Anterior cingulate cortex (tissue), 58 donors: ENCODE results near the gene MLC1.

Source experiments
- DNase-seq, 58 donors: peaks; one replicate each; lab custom pipeline; 2025; lab: John Stamatoyannopoulos, UW

MLC1 gene

DNA sequence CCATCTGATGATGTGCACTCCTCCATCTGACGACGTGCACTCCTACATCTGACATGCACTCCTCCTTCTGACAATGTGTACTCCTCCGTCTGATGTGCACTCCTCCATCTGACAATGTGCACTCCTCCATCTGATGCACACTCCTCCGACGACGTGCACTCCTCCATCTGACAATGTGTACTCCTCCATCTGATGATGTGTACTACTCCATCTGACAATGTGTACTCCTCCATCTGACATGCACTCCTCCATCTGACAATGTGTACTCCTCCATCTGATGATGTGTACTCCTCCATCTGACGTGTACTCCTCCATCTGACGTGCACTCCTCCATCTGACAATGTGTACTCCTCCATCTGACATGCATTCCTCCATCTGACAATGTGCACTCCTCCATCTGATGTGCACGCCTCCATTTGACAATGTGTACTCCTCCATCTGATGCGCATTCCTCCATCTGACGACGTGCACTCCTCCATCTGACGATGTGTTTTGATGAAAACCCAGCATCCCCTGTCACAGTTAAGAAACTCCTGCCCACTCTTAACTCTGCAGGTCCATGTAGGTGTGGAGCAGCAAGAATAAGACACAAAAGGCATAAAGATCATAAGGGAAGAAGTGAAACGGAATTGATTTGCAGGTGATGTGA, 62.9 kb downstream of the MLC1 start:
- DNase-seq = no peak

DNA sequence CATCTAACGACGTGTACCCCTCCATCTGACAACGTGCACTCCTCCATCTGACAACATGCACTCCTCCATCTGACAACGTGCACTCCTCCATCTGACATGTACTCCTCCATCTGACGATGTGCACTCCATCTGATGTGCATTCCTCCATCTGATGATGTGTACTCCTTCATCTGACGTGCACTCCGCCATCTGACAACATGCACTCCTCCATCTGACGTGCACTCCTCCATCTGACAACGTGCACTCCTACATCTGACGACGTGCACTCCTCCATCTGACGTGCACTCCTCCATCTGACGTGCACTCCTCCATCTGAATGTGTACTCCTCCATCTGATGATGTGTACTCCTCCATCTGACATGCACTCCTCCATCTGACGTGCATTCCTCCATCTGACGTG, 64.6 kb downstream of the MLC1 start:
- no peak for DNase-seq

DNA sequence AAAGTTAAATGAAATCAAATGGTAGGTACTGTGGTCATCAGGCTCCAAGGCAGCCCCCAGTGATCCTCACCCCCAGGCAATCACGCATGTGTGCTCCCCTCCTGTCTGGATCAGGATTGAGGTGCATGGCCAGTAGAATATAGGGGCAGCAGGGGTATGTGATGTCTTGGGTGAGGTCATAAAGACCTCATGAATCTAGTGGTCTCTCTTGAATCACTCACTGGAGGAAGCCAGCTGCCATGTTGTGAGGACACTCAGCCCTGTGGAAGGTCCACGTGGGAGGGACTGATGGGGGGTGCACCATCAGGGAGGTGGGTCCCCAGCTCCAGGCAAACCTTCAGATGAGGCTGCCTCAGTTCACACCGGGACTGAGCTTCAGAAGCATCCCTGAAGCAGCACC, 65.9 kb downstream of the MLC1 start:
- no peak for DNase-seq

- DNase-seq = no peak
Observed at GRCh38 chr22:50018608-50019285, 66.5 kb downstream of the MLC1 start.

GRCh38 chr22:50017701-50018224, 67.5 kb downstream of the MLC1 start:
- DNase-seq = no peak

DNA sequence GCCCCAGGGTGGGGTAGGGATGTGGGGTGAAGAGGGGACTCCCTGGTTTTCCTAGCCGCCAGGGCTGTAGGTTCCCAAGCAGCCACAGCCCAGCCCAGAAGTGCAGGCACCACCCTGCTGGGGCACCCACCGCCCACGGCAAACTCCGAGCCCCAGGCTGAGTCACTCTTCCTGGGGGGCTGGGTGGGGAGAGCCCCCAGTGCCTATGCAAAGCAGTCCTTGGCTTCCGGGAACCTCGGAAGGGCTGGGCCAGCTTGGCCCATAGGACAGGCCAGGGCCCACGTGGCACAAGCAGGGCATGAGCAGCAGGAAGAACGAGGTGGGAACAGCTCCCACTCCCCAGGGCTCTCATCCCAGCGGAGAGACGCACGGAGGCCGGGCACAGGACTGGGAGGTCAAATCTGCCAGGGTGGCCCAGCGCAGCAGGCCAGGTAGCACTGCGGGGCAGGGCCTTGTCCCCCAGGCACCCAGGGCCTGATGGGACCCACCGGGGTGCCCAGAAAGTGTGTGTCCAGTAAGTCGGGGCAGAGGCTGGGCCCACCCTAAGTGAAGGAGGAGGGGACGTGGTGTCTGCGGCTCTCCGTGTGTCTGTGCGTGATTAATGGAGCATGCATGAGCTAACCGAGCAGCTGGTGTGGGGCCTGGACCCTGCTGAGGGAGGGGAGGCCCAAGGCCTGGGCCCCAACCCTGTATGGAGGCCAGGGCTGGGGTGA, 68.1 kb downstream of the MLC1 start:
- DNase-seq = no peak

DNA sequence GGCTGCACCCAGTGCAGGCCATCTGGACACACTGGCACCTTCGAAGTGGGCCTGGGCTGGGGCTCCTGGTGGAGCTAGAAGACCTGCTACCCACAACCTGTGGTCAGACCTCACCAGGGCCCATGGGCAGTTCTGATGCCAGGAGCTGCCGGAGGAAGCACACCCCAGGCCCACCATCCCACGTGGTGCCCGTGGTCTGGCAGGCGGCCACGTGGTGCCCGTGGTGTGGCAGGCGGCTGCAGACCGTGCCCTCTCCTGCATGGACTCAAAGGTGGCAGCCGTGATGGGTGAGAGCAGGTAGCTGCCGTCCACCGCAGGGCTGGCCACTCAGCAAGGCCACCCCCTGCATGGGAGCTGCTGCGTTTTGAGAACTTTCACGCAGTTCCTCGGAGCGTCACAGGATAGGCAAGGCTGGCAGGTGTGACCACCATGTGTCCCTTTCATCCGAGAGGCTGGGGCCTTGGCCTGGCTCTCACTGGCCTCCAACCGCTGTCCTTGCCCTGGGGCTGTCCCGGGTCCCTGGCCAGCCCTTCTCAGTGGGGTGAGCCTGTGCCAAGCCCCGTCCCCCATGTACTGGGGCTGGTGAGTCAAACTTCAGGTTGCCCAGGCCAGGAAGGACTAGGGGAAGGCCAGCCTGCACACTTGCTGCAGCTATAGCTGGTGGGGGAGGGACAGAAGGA, 68.8 kb downstream of the MLC1 start:
- no peak for DNase-seq

GRCh38 chr22:50015451-50016307, 69.5 kb downstream of the MLC1 start:
- DNase-seq = no peak

- no peak for DNase-seq
Observed at GRCh38 chr22:50014655-50015401, 70.4 kb downstream of the MLC1 start.

- DNase-seq = no peak
Observed at GRCh38 chr22:50014053-50014501, 71.1 kb downstream of the MLC1 start.

- no peak for DNase-seq
Observed at GRCh38 chr22:50012211-50013181, 72.7 kb downstream of the MLC1 start, which contains the start of gene IL17REL. IL17REL (minus strand) TSS chr22:50012765; CDS start chr22:50012646, 119 bp downstream.

- DNase-seq = no peak
Observed at GRCh38 chr22:50011447-50012210, 73.6 kb downstream of the MLC1 start.

DNA sequence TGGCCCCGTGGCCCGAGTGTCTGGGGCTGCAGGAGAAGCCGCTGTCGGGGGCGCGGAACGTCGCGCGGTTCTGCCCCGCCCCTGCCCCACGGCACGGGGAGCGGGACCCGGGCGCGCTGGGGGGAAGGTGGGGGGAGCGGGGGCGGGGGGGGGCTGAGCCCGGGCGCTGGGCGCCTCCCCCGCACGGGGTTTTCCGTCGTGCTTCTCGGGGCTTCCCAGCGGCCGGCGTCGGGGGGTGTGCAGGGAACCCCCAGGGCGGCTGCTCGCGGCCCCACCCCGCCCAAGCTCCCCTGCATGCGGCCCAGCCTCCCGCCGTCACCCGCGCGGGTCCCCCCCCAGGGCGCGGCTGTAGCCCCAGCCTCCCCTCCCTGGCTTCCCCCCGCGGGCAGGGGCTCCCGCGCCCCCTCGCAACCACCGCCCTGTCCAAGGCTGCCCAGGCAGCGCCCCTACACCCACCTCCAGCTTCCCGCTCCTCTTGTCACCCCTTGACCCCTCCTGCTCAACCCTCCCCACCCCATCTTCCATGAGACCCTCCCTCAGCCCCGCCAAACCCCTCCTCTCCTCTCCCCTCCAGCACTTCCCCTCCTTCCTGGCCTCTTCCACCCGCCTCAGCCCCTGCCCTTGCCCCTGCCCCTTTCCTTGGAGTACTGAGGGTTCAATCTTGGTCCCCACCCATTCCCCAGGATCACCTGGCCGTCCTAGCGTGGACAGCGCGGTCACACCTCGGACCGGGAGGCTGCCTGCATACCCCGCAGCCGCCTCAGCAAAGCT, 74.4 kb downstream of the MLC1 start:
- no peak for DNase-seq

GRCh38 chr22:50009765-50010675, 75.2 kb downstream of the MLC1 start:
- DNase-seq = no peak
